Stimulated activated CD8-positive, alpha-beta memory T cell treated with anti-CD3 and anti-CD28 coated beads, Interleukin-4, amount 100 ng/mL, for 24 hours (primary cell): Measurements from ENCODE around the gene TANK.

Source experiments
- DNase-seq: peaks from one replicate; pipeline ENCODE4 v3.0.0-alpha.2; 2020; ENCODE audit warnings: low read depth

The TANK gene

DNA sequence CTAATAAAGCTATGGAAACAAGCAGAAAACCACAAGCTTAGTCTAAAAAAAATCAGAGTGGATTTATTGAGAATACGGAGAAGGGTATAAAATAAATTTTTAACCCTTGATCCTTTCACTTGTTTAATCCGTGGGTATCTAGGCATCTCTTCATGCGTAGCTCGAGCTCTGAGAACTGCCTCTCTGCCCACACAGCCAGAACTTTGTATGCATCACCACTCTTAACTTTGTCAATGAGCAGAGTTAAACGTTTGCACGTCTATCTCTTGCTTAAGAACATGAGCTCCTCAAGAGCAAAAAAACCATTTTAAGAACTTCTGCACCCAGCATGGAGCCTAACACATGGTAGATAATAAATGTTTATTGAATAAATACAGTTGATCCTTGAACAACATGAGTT is 26.9 kb upstream of the TANK start:
- DNase-seq: no peak

DNA sequence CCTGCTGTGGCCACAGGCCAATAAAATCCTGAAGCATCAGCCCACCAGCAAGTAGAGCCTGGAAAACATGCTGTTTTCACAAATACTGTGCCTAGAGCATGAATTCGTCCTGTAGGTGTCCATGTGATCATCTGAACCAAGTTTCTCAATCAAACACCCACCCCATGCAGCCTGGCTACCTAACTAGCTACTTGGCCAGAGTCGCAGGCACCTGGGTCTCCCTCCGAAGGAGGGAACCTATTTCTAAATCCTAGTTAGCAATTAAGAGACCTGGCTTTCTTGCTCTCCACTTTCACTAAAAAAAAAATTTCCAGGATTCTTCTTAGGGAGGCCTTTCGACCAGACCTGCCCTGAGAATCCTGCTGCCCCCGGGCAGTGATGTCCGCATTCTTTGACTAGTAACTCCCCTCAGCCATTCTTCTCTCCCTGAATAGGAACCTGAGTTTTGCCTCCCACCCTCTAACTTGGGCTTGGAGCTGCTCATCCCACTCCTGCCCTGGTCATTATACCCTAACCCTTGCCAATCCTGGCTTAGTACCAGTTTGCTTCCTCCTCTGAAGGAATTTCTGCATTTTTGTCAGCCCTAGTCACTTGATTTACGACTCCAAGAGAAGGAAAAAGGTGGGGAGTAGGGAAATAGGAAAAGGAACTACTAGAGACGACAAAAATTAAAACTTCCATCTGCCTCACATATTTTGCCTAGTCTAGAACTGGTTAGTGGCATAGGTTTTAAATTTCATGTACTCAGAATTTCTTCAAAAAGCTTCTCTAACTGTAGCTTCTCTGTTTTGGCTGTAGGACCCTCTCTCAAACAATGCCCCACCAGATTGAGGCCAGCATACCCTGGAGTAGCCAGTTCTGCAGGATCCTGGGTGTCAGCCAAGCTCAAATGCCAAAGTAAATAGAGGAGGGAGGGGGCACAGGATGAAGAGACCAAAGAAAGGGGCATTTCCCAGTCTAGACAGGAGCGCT is 25.4 kb upstream of the TANK start:
- no peak for DNase-seq

DNA sequence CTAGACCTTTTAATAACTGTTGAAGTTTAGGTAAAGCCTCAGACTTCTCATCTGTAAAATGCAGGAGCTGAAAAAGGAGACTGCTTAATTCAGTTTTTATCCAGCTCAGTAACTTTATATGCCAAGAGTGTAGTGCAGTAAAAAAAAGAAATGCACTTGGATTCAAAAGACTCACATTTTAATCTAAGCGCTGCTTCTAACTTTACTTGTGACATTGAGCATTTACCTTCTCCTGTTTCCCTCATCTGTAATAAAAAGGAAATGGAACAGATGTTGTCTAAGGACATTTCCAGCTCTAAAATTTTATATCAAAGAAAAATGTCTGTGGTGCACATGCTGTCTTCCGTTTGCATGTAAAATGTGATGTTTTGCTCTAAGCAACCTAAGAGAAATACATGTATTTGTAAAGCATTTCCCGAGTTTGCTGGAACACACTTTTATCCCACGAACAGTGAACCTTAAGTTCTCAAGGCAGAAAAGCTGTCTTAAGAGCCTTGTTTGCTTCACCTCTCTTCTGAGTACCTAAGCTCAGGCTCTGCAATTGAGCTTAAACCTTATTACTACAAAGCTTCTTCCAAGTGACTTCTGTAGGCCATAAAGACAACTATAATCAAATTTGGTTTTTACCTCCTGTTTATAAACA is 24.2 kb upstream of the TANK start:
- no peak for DNase-seq

DNA sequence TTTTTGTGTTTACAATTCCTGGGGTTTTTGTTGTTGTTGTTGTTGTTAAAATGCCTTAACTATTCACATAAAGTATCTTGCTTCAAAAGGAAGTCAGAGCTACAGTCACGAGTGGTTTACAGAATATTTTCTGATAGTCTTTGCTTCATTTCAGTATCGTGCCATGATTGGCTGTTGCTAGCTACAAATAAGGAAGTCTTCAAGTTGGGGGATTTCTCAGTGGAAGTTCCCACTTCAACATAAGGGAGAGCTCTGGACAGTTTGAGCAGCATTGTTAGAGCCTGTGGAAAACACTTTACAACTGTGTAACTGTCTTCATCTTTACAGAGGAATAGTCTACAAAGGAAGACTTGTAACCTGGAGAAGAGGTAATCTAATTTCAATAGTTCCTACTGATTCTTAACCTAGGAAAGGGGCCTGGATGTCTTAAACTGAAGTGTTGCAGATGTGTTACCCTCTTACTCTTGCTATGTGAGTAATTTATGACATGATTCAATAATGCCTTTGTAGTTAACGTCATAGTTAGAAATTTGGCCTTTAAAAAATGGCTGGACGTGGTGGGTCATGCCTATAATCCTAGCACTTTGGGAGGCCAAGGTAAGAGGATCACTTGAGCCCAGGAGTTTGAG is 23.4 kb upstream of the TANK start:
- no peak for DNase-seq

DNA sequence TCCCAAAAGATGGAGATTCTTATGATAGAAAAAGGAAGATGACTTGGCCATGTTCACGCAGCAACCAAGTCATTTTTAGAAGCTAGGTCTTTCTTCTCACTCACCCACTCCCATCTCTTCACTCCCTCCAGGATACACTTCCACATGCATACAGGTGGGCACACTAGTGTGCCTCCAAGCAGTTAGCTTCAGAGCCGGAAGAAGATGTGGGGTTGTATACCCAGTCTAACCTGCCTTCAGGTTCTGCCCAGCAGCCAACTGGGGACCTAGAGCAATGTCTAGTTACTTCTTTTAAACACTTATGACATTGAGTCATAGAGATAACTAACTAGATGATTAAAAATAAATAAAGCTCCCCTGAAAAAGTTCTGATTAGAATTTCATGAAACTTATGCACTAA is 21.8 kb upstream of the TANK start:
- DNase-seq: no peak

DNA sequence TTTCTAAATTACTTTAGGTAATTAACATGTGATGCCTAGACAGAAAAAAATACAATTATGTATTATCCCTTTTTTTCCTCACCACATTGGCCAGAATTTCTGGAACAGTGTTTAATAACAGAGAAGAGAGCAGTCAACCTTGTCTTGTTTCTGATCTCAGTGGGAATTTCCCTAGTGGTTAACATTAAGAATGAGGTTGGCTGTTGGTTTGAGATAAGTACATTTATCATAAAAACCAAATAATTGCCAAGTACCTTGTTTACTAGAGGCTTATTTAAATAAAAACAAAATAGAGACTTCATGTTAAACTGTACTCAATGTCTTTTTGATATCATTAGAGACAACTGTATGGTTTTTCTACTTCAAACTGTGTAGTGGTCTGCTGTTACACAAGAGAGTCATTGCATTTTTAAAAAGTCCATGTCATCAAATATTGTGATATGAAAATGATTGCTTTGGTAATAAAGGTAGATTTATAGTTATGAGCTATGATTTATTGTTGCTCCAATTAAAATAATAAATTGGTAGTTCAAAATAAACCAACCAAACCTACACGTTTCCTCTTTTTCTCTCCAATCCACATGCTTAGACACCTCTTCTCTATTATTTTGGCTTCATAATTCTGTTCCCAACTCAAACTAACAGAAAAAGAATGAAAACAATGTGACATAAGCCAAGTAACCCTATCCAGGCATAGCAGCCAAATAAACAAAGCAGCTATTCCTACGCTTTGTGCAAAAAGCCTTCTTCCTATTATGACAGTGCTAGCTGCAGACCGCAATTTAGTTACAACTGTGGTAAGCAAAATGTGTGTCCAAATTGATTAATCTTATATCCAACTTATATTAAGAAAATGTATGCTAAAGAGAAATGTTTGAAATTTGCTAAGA is 20.9 kb upstream of the TANK start:
- DNase-seq: no peak

DNA sequence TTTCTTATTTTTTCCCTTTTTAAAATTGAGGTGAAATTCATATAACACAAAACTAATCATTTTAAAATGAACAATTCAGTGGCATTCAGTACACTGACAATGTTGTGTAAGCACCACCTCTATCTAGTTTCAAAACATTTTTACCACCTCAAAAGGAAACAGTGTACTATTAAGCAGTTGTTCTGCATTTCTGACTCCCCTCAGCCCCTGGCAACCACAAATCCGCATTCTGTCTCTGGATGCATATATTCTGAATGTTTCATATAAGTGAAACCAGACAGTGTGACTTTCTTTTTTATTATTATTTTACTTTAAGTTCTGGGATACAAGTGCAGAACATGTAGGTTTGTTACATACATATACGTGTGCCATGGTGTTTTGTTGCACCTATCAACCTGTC is 19.2 kb upstream of the TANK start:
- DNase-seq: no peak

DNA sequence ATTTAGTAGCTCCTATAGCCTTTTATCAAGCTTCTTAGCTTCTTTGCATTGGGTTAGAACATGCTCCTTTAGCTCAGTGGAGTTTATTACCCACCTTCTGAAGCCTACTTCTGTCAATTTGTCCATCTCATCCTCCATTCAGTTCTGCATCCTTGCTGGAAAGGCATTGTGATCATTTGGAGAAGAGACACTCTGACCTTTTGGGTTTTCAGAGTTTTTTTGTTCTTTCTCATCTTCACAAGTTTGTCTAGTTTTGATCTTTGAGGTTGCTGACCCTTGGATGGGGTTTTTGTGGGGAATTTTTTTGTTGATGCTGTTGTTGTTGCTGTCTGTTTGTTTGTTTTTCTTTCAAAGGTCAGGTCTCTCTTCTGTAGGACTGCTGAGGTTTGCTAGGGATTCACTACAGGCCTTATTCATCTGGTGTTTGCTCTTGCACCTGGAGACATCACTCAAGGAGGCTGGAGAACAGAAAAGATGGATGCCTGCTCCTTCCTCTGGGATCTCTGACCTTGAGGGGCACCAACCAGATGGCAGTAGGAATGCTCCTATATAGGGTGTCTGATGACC is 13.9 kb upstream of the TANK start:
- DNase-seq: no peak

DNA sequence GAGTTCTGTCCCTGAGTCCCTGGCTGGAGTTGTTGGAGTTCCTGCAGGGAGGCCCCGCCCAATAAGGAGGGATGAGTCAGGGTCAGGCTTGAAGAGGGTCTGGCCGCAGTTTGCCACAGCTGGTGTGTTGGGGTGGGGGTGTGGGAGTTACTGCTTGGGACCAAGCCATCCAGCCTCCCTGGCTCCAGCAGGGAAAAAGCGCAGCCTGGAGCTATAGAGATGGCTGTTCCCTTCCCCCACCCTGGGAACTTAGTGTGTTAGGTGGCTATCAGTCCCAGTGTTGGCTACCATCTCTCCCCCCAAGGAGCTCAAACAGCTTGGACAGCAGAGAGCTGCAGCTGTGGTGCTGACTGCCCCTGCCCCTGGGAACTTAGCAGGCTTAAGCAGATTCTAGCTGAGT is 13.2 kb upstream of the TANK start:
- DNase-seq: no peak

DNA sequence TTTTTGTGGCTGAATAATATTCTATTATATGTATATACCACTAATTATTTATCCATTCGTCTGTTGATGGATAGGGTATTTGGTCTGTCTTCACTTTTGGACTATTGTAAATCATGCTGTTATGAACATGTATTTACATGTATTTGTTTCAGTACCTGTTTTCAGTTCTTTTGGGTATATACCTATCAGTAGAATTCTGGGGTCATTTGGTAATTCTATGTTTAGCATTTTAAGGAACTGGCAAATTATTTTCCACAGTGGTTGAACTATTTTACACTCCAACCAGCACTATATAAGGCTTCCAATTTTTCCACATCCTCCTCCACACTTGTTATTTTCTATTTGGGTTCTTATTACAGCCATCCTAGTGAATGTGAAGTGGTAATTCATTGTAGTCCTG is 12.4 kb upstream of the TANK start:
- DNase-seq: no peak

DNA sequence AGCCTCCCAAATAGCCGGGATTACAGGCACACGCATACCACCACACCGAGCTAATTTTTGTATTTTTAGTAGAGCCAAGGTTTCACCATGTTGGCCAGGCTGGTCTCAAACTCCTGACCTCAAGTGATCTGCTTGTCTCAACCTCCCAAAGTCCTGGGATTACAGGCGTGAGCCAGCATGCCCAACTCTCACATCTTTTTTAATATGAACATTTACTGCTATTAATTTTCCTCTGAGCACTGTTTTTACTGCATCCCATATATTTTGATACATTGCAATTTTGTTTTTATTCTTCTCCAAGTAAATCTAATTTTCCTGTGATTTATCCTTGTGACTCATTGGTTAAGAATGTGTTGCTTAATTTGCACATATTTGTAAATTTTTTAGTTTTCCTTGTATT is 9.5 kb upstream of the TANK start:
- DNase-seq: no peak

DNA sequence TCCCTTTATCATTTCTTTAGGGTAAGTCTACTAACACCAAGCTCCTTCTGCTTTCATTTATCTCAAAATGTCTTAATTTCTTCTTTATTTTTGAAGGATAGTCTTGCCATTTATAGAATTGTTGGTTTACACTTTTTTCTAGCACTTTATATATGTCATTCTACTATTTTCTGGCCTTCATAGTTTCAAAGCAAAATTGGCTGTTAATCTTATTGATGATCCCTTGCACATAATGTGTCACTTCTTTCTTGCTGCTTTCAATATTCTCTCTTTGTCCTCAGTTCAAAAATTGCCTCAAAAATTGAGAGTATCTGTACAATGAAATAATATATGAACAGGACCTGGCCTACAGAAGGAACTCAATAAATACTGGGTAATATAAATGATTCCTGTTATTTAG is 7.9 kb upstream of the TANK start:
- no peak for DNase-seq

DNA sequence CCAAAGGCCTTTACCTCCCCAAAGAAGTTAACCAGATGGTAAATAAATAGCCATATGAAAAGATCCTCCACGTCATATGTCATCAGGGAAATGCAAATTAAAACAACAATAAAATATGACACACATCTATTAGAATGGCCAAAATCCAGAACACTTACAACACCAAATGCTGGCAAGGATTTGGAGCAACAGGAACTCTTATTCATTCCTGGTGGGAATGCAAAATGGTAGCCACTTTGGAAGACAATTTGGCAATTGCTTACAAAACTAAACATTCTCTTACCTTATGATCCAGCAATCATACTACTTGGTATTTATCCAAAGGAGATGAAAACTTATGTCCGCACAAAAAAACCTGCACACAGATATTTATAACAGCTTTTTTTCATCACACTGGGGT is 1.3 kb upstream of the TANK start:
- no peak for DNase-seq

DNA sequence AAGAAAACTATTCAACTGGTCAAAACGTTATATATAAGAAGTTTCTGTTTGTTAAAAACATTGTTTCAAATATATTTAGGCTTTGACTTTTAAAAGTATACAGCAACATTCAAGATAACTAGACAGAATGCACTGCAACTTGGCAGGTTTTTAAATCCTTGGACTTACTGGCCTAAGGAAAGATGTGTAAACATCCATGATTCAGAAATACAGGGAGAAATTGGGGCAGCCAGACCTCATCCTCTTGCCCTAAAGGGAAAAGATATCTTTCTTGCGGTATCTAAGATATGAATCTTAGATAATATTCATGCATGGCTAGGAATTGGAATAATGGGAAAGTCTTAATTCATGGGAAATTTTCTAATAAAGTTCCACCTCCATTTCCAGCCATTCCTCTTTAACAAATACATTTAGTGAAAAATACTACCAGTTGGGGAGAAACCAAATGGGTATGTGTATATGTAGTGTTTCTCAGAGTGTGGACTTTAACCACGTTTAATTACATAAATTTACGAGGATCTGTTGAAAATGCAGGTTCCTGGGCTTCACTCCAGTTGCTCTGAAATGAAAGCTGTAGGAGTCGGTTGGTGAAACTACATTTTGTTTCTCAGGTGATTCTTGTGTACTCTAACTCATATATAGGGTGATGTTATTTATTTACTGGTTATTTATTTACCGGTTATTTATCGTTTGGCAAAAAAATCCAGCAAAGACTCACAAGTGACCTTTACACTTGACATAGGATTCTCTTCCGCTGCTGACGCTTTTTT is 587 bp upstream of the TANK start:
- no peak for DNase-seq

DNA sequence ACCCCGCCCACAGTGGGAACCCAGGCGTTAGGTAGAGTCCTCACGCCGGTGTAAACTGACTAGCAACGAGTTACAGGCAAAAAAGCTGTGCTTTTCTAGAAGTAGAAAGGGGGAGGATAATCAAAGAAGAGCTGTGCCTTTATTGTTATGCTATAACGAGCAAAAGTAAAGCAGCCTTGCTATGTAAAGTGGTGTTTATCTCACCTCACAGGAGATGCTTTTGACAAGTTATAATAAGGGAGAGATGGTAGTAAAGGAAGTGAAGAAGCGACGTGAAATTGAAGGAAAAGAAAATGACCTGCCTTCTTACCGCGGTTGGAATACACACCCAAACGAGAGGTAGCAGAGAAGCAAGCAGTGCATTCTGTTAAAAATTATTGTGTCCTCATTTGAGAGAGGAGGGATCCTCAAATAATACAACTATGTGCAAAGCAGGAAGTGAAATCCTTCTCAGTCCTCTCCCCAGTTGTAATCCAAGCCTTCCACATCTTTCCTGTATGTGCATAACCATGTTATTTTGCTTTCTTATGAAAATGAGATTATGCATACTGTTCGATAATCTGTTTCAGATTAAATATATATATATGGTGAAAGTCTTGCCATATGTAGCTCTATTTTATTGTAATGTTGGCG is 962 bp downstream of the TANK start:
- DNase-seq: no peak

DNA sequence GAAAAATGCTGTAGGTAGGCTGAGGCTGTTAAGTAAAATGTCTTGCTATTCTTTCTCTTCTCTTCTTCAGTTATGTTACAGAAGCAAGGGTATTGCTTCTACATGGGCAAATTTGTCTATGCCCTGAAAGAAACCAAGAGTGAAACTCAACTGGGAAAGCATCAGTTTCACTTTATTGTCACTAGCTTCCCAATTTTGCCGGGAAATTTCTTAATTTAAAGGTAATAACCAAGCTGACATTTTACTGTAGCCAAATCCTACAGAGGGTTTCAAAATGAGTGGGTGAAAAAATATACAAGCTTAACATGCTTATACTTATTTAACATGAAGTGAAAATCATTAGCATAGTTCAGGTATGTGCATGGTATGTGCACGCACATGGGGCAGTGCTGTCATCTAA is 3.2 kb downstream of the TANK start:
- no peak for DNase-seq

DNA sequence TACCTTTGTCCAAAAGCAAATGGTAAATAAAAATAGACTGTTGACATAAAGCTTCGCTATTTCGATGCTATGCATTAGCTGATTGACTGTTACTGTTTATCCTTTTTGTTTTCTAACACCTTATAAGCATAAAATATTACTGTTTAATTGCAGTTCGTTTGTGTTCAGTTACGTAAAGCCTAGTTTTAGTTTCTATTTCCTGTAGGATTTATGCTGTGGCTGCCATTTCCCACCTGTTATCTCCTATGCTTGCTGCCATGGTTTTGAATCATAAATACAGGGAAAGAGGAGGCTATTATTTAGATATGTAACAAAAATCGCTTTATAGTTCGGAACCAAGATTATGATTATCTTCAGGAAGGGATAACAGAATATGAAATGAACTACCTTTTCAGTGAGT is 3.9 kb downstream of the TANK start:
- no peak for DNase-seq

DNA sequence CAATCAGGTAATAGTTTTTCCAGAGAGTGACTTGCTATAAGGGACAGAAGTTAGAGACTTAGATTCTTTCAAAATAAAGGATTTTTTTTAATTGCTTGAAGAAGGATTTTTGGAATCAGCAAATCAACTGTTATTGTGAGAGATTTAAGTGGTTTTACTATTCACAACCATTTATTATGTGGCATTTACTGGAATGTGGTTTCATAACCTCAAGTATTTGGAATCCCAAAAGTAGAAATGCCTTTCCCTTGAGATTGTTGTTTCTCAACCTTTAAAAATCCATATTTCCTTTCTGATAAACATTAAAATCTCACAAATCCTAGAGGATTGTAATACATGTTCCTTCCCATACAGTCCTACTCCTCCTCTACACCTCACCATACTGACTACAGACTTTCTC is 5.0 kb downstream of the TANK start:
- DNase-seq: no peak

DNA sequence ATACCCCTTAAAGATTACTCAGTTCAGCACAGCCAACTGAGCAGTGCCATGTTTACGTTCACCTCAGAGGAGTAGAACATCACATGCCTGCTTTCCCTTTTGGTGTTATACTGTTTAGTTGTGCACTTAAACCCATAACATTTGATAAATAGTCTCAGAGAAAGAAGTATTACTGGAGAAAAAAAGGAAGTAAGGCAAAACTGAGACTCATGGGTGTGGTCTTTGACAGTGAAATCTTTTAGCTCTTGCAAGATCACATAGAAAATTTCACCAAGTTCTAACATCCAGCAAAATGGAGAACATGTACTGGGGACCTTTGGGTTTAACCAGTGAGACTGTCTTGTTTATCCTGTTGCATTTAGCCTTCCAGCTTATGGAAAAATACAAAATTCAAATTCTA is 5.6 kb downstream of the TANK start:
- DNase-seq: no peak

DNA sequence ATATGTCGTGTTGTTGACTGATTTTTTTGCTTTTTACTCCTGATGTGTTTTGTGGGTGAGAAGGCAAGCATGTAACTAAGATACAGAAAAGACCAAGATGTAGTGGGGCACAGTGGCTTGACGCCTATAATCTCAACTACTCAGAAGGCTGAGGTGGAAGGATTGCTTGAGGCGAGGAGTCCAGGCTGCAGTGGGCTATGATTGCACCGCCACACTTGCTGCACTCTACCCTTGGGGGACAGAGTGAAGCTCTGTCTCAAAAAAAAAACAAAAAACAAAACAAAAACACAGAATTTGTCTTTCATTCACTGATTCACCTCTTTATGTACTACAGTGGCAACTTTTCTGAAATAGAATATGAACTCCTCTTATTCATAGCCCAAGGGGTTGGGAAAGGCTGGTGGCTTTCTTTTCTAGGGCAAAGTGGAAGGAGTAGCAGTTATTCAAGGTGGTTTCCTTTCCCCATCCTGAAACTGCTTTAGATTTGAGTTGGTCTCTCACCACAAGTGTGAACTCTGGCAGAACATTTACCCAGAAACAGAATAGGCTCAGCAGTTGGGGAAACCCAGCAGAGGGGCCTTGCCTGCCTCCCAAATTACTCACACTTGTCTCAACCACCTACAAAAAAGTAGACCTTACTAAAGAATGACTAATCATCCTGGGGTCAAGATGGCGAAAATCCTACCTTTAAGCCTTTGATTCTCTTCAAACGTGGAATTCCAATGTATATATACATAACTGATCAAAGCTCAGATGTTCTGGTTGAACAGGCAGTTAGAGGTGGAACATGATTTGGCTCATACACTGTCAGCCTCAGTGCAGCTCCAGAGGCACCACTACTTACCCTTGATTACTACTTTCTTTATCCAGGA is 6.5 kb downstream of the TANK start:
- peak; percentile 42 for DNase-seq
